ENCODE results near the gene PMF1. TPM values are rescaled to one million over a fixed set of nuclear protein-coding genes. Genes with fewer than 3 reads are reported as not detected.
"Not testable (repeated sequence)": the region's sequence is repeated elsewhere in the genome, so short reads cannot be mapped to it uniquely, and the experiment has no call there.

The PMF1 gene, protein sequence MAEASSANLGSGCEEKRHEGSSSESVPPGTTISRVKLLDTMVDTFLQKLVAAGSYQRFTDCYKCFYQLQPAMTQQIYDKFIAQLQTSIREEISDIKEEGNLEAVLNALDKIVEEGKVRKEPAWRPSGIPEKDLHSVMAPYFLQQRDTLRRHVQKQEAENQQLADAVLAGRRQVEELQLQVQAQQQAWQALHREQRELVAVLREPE
- 85.0 TPM for polyA plus RNA-seq (ENCODE audit: insufficient read length)
- long read RNA-seq, donor 1, transcript PMF1-202 (5 exons, 1,068 nt), result major isoform, 28 of 45 reads
- long read RNA-seq, donor 1, partial matches to known transcripts, result 7 of 45 reads
- long read RNA-seq, donor 1, other reads (novel, unspliced or antisense), result 6 of 45 reads
- long read RNA-seq, donor 2, transcript PMF1-202 (5 exons, 1,068 nt), result major isoform, 39 of 42 reads
- long read RNA-seq, donor 2, partial matches to known transcripts, result 0 of 42 reads
- long read RNA-seq, donor 2, other reads (novel, unspliced or antisense), result 0 of 42 reads
- long read RNA-seq, donor 3, transcript PMF1-202 (5 exons, 1,068 nt), result major isoform, 30 of 73 reads
- long read RNA-seq, donor 3, partial matches to known transcripts, result 39 of 73 reads
- long read RNA-seq, donor 3, other reads (novel, unspliced or antisense), result 0 of 73 reads
- long read RNA-seq, donor 4, transcript PMF1-202 (5 exons, 1,068 nt), result major isoform, 5 of 13 reads
- long read RNA-seq, donor 4, partial matches to known transcripts, result 8 of 13 reads
- long read RNA-seq, donor 4, other reads (novel, unspliced or antisense), result 0 of 13 reads
- long read RNA-seq, donor 5, transcript PMF1-202 (5 exons, 1,068 nt), result major isoform, 75 of 86 reads
- long read RNA-seq, donor 5, partial matches to known transcripts, result 8 of 86 reads
- long read RNA-seq, donor 5, other reads (novel, unspliced or antisense), result 0 of 86 reads
- long read RNA-seq, donor 6, transcript PMF1-202 (5 exons, 1,068 nt), result major isoform, 60 of 68 reads
- long read RNA-seq, donor 6, partial matches to known transcripts, result 6 of 68 reads
- long read RNA-seq, donor 6, other reads (novel, unspliced or antisense), result 0 of 68 reads
- long read RNA-seq, donor 7, transcript PMF1-202 (5 exons, 1,068 nt), result major isoform, 58 of 63 reads
- long read RNA-seq, donor 7, partial matches to known transcripts, result 0 of 63 reads
- long read RNA-seq, donor 7, other reads (novel, unspliced or antisense), result 0 of 63 reads
- long read RNA-seq, donor 8, transcript PMF1-202 (5 exons, 1,068 nt), result major isoform, 19 of 20 reads
- long read RNA-seq, donor 8, partial matches to known transcripts, result 0 of 20 reads
- long read RNA-seq, donor 8, other reads (novel, unspliced or antisense), result 0 of 20 reads

DNA sequence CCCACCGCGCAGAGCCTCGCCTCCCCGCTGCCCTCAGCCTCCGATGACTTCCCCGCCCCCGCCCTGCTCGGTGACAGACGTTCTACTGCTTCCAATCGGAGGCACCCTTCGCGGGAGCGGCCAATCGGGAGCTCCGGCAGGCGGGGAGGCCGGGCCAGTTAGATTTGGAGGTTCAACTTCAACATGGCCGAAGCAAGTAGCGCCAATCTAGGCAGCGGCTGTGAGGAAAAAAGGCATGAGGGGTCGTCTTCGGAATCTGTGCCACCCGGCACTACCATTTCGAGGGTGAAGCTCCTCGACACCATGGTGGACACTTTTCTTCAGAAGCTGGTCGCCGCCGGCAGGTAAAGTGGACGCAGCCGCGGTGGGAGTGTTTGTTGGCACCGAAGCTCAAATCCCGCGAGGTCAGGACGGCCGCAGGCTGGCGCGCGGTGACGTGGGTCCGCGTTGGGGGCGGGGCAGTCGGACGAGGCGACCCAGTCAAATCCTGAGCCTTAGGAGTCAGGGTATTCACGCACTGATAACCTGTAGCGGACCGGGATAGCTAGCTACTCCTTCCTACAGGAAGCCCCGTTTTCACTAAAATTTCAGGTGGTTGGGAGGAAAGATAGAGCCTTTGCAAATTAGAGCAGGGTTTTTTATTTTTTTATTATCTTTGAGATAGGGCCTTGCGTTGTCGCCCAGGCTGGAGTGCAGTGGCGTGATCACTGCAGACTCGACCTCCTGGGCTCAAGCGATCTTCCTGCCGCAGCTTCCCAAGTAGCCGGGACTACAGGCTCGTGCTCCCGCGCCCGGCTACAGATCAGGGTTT, at the start of gene PMF1:
TSS of gene PMF1 (plus strand) at position 175 of the 811 bp plus-strand sequence. CDS start at position 184, 9 bp downstream.
- peak; percentile 97 for DNase-seq

DNA sequence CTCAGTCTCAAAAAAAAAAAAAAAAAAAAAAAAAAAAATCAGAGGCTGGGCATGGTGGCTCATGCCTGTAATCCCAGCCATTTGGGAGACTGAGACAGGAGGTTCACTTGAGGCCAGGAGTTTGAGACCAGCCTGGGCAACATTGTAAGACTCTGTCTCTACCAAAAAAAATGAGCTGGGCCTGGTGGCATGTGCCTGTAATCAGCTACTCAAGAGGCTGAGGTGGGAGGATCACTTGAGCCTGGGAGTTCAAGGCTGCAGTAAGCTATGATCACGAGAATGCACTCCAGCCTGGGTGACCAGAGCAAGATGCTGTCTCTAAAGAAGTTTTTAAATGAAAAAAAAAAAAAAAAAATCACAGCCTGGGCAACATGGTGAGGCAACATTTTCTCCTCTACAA, 49.1 kb upstream of the PMF1 start:
- DNase-seq, result no peak

DNA sequence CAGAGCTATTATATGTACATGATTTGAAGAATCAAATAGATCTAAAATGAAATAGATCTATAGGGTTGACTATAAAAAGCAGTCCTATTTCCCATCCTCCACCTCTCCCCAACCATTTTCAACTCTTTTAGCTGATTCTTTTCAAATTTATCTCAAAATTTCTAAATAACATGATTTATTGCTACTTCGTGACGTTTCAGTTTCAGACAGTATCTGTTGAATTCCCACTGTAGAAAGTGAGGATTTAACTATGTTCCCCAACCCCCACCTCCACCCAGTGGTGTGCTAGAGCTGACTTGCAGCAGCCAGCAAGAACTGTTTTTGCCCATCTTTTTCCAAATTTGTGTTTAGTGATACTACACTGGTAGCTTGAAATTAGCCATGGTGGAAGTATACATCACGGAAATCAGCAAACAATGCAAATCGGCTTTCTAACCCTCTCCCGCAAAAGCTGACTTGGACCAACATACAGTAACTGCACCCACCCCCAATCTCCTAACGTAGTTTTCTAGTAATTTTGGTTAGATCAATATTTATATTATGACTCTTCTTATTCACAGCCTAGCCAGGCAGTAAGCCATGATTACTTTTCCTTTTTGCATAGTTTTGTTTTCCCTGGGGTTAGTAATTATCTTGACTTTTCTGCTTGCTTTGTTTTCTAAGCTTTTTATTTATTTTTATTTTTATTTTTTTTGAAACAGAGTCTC, 48.5 kb upstream of the PMF1 start:
- no peak for DNase-seq

DNA sequence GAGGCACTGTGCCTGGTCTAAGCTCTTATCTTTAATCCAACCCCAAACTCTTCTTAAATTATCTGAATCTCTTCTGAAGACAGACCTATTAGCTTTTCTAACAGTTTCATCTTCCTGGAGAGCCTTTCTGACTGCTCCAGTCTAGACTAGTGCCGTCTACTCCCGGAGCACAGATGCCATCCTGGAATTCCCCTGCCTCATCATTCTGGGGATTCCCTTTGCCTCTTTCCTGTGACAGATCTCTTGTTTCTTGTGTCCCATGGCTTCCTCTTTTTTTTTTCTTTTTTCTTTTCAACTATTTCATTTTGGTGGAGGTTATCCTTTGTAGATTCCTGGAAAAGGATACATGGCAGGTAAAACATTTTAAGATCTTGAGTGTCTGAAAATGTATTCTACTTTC, 47.7 kb upstream of the PMF1 start:
- DNase-seq, result no peak

DNA sequence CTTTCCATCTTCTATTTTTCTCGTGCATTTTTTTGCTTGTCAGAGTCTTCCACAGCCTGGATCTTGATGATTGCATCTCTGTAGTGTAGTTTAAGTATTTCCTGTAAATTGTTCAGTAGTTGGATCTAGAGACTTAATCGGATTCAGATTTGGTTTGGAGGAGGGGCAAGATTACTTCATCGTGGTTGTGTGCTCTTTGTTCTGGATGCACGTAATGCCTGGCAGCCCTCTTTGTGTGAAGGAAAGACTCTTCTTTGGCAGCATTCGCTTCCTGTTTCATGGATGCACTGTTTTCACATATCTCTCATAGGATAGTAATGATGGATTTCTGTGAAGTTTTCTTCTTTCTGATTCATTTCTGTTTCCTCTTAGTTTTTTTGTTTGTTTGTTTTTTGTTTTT, 45.3 kb upstream of the PMF1 start:
- no peak for DNase-seq

DNA sequence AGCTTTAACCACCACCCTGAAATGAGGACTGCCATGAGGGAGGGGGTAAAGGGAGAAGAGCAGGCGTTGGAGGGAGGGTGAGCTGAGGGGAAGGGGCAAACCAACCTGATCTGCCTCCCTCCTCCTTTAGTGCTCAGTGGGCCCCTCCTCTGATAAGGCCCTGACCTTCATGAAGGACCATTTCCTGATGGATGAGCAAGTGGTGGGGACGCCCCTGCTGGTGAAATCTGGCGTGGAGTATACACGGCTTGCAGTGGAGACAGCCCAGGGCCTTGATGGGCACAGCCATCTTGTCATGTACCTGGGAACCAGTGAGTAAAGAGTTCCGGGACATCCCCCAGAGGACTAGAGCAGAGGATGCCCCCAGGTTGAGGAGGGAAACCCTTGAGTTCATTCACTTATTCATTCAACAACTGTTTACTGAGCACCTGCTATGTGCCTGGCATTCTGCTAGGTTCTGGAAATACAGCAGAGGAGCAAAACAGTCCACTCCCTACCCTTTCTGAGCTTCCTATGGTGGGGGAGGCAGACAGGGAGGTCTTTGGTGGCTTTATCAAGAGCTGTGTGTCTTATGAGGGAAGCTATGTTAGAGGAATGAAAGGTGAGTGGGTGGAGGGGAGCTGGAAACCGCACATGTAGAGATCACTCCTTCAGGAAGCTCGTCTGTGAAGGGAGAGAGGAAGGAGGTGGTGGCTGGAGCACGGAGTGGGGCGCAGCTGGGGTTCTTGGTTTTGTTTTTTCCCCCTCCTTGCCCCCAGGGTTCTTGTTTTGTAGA, 39.9 kb upstream of the PMF1 start:
- no peak for DNase-seq

DNA sequence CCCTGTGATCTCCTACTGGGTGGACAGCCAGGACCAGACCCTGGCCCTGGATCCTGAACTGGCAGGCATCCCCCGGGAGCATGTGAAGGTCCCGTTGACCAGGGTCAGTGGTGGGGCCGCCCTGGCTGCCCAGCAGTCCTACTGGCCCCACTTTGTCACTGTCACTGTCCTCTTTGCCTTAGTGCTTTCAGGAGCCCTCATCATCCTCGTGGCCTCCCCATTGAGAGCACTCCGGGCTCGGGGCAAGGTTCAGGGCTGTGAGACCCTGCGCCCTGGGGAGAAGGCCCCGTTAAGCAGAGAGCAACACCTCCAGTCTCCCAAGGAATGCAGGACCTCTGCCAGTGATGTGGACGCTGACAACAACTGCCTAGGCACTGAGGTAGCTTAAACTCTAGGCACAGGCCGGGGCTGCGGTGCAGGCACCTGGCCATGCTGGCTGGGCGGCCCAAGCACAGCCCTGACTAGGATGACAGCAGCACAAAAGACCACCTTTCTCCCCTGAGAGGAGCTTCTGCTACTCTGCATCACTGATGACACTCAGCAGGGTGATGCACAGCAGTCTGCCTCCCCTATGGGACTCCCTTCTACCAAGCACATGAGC, 36.1 kb upstream of the PMF1 start:
- no peak for DNase-seq

DNA sequence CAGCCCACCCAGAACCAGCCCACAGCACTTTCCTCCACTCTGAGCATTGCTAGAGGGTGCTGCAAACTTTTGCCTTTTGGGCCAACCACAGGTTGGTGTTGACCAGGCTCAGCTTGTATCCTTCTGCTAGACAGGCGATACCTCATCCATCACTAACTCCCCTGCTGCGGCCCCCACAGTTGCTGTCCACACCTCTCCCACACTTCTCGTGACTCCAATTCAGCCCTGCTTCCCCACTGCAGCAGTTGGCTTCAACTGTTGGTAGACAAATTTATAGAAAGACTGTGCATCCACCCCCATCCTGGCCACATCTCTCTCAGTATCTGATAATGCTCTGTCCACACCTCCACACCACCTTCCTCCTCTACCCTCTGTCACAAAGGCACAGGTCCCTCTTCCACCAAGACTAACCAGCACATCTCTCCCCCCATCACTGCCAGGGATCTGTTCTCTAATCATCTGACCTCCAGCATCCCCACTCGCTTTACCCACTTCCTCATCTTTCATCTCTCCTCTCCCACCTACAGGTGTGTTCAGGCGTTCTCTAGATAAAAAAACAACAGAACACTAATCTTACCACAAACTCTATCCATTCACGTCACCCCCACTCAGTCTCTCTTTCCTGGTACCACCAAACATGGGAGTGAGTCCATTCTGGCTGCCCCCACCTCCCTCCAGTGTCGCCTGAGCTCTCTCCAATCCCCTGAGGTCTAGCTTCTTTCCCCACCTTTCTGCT, 34.7 kb upstream of the PMF1 start:
- no peak for DNase-seq

DNA sequence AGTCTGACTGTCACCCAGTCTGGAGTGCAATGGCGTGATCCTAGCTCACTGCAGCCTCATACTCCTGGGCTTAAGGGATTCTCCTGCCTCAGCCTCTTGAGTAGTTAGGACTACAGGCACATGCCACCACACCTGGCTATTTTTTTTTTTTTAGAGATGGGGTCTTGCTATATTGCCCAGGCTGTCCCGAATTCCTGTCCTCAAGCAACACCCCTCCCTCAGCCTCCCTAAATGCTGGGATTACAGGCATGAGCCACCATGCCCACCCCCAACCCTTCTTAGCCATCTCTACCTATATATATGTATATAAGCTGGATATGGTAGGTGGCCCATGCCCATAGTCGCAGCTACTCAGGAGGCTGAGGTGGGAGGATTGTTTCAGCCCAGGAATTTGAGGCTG, 32.3 kb upstream of the PMF1 start:
- DNase-seq, result no peak

DNA sequence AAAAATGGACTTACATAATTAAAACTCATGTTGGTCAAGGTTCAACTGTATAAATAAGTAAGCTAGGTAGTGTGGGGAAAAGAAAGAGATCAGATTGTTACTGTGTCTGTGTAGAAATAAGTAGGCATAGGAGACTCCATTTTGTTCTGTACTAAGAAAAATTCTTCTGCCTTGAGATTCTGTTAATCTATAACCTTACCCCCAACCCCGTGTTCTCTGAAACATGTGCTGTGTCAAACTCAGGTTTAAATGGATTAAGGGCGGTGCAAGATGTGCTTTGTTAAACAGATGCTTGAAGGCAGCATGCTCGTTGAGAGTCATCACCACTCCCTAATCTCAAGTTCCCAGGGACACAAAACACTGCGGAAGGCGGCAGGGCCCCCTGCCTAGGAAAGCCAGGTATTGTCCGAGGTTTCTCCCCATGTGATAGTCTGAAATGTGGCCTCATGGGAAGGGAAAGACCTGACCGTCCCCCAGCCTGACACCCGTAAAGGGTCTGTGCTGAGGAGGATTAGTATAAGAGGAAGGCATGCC, 31.3 kb upstream of the PMF1 start:
- not testable (repeated sequence) for DNase-seq

DNA sequence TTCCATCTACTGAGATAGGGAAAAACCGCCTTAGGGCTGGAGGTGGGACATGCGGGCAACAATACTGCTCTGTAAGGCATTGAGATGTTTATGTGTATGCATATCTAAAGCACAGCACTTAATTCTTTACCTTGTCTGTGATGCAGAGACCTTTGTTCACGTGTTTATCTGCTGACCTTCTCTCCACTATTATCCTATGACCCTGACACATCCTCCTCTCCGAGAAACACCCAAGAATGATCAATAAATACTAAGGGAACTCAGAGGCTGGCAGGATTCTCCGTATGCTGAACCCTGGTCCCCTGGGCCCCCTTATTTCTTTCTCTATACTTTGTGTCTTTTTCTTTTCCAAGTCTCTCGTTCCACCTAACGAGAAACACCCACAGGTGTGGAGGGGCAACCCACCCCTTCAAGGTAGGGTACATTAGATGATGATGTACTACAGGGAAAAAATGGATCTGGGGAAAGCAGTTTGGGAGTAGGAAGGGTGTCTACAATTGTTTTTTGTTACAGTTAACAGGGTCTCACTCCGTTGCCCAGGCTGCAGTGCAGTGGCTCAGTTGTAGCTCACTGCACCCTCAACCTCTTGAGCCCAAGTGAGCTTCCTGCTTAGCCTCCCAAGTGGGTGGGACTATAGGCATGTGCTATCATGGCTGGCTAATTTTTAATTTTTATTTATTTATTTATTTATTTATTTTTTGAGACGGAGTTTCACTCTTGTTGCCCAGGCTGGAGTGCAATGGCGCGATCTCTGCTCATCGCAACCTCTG, 30.6 kb upstream of the PMF1 start:
- DNase-seq, result not testable (repeated sequence)

DNA sequence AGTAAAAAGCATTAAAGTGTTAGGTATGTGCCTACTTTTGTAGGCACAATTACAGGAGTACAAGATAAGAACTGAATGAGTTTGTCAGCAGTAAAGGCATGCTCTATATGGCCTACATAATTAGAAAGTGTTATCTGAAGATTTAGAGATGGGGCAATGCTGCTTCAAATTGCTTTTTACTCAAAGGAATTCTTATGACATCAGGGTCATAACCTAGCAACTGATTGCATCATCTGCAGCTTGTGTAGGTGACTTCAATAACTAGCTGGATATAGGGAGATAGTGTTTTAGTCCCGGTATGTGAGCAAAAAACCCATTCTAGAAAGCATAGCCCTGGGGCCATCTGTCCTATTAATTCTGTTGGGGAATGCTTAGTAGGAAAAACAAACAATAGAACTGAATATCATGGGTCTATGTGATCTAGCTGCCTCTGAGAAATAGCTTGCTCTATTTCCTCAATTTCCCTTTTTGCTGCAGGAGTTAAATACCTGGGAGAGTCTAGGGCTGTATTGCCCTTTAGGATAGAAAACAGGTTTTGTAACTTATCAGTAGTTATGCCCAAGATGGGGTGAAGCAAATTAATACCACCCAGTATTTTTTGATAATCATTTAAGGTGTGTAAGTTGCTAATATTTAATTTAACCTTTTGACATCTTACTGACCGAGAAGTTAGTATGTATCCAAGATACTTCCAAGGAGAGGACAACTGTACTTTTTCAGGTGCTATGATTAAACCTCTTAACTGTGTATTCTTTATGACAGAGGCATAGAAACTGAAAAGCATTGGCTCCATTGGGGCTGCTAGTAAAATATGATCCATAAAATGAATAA, 26.2 kb upstream of the PMF1 start:
- DNase-seq, result not testable (repeated sequence)

DNA sequence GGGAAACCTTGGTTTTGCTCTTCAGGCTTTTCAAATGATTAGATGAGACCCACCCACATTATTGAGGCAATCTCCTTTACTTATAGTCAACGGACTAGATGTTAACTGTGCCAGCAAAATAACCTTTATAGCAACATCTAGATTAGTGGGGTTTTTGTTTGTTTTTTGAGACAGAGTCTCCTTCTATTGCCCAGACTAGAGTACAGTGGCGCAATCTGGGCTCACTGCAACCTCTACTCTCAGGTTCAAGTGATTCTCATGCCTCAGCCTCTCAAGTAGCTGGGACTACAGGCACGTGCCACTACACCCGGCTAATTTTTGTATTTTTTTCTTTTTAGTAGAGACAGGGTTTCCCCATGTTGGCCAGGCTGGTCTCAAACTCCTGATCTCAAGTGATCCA, 22.5 kb upstream of the PMF1 start:
- DNase-seq, result not testable (repeated sequence)

DNA sequence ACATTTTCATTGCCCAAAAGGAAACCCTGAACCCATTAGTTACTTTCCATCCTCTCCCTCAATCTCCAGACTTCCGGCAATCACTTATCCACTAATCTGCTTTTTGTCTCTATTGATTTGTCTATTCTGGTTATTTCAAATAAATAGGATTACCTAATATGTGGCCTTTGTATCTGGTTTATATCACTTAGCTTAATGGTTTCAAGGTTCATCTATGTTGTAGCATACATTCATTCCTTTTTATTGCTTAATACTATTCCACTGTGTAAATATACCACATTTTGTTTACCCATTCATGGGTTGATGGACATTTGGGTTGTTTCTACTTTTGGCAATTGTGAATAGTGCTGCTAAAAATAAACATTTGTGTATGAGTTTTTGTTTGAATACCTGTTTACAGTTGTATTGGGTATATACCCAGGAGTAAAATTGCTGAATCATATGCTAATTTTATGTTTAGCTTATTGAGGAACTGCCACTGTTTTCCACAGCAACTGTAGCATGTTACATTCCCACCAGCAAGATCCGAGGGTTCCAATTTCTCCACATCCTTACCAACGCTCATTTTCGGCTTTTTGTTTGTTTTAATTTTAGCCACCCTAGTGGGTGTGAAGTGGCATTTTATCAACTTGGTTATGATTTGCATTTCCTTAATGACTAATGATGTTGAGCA, 21.4 kb upstream of the PMF1 start:
- no peak for DNase-seq

DNA sequence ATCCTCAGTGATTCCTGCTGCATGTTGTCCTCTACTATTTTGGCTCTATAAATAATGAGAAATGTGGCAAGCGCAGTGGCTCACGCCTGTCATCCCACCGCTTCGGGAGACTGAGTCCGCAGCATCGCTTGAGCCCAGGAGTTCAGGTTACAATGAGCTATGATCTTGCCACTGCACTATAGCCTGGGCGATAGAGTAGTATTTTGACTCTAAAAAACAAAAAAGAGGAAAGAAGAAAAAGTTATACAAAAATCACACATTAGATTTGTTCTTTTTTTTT, 19.7 kb upstream of the PMF1 start:
- DNase-seq, result no peak

Measured in left kidney (tissue), 8 donors.